AG04450 (cell line): ENCODE data around the gene NMNAT3. TPM values are rescaled to one million over a fixed set of nuclear protein-coding genes. Genes with fewer than 3 reads are reported as not detected.

ENCODE experiments used
- CTCF ChIA-PET: fragments of 300-600, 350-600 bp; formaldehyde crosslinking; extraction: SDS; loops from one replicate; lab custom pipeline; 2022; ENCODE audit warnings: antibody characterized with exemption, inconsistent platforms; lab: Charles Lee
- POLR2A ChIA-PET: fragments of 350-600 bp; formaldehyde crosslinking; extraction: SDS; loops from one replicate; lab custom pipeline; 2021; ENCODE audit warnings: antibody characterized with exemption, inconsistent platforms; lab: Yijun Ruan, JAX
- DNase-seq: peaks from one replicate; pipeline ENCODE4 v3.0.0-alpha.2; 2011; ENCODE audit warnings: low read depth, low spot score
- H3K27ac ChIP-seq: one replicate; pipeline ENCODE4 v1.5.1; 2012; ENCODE audit warnings: low read depth, low read length, control low read depth
- H3K27me3 ChIP-seq: one replicate; pipeline ENCODE4 v1.6.0; 2012; ENCODE audit warnings: low read length; ENCODE audit not compliant: control insufficient read depth, insufficient read depth
- H3K4me3 ChIP-seq: 2 replicates; pipeline ENCODE4 v1.5.1; 2011; ENCODE audit warnings: mild to moderate bottlenecking, low read depth, low read length, control low read depth
- H3K9me3 ChIP-seq: 2 replicates; pipeline ENCODE4 v1.5.1; 2012; ENCODE audit warnings: low read length; ENCODE audit not compliant: control insufficient read depth, insufficient read depth
- polyA plus RNA-seq: library from polyadenylated mRNA; depleted of rRNA; stranded (reverse); fragments of >200 nt; gene quantifications from 2 replicates; pipeline ENCODE4 v1.2.3, GENCODE V29; 2011
- TF ChIP-seq, protein P1 (sequence below): IDR thresholded peaks from 2 replicates; pipeline ENCODE4 v1.5.1; 2011; ENCODE audit warnings: low read depth, low read length, control low read depth, inconsistent platforms

Gene NMNAT3
- polyA plus RNA-seq, 1 experiment, result 0.22 TPM

DNA sequence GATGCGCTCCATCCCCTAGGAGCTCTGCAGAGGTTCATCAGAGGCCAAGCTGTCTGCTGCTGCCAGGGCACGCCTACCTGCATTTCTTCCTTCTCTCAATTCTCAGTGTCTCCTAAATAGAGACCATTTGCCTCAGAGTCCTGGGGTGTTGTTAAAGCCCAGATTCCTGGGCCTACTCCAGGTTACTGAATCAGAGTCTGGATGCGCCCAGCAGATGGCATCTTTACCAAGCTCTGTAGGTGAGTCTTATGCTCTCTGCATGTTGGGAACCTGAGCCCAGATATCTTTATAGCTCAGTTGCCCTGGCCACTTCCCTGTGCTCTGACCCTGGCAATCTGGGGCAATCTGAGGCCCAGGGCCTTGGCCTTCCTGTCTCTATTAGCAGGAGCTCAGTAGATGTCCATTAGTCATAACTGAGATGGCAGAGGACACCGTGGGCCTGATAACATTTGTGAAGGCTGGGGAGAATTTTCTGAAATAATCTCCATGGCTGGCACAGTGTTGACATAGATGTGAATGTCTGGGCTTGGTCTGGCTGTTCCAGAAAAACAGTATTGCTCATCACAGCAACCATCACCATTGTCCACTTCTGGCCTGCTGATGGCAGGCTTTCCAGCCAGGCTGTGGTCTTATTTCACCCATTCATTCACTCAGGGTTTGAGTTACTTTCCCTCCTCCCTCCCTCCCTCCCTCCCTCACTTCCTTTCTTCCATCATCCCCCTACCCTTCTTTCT is 125.0 kb downstream of the NMNAT3 start:
- H3K27ac ChIP-seq, result no peak overlapping the region
- DNase-seq, result no peak
- POLR2A ChIA-PET, result interaction anchor here (0.6 kb wide), 1 partner anchor 31 kb away, joined by 3 read pairs; no protein-coding TSS in a partner anchor
- TF ChIP-seq, protein P1, sequence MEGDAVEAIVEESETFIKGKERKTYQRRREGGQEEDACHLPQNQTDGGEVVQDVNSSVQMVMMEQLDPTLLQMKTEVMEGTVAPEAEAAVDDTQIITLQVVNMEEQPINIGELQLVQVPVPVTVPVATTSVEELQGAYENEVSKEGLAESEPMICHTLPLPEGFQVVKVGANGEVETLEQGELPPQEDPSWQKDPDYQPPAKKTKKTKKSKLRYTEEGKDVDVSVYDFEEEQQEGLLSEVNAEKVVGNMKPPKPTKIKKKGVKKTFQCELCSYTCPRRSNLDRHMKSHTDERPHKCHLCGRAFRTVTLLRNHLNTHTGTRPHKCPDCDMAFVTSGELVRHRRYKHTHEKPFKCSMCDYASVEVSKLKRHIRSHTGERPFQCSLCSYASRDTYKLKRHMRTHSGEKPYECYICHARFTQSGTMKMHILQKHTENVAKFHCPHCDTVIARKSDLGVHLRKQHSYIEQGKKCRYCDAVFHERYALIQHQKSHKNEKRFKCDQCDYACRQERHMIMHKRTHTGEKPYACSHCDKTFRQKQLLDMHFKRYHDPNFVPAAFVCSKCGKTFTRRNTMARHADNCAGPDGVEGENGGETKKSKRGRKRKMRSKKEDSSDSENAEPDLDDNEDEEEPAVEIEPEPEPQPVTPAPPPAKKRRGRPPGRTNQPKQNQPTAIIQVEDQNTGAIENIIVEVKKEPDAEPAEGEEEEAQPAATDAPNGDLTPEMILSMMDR, result no peak
- peaks cover 10% of the 10 kb centered on the region for H3K27me3 ChIP-seq
- CTCF ChIA-PET, result interaction anchor here (1.6 kb wide), 1 partner anchor 9 kb away, joined by 4 read pairs; no protein-coding TSS in a partner anchor
- no peak overlapping the region for H3K4me3 ChIP-seq
- no peaks in the 10 kb centered on the region for H3K9me3 ChIP-seq

DNA sequence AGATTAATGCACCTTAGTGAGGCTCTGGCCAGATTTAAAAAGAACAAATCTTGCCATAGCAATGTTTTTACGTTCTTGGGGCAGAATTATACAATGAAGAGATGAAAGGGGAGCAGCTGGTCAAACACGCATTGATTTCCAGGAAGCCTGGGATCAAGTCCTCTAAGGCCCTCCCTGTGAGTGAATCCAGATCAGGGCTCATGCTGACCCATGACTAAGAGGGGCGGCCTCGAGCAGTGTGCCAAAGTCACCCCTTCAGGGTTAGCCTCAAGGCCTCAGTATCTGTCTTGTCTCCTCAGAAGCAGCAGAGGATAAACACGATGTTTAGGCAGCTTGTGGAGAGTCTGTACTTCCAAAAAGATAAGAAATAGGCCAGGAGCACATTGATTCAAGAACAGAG is 129.0 kb downstream of the NMNAT3 start:
- no peak overlapping the region for H3K4me3 ChIP-seq
- POLR2A ChIA-PET, result no interaction called here
- peaks cover 6% of the 10 kb centered on the region for H3K27me3 ChIP-seq
- TF ChIP-seq, protein P1, result no peak
- no peak overlapping the region for H3K27ac ChIP-seq
- H3K9me3 ChIP-seq, result no peaks in the 10 kb centered on the region
- no peak for DNase-seq
- CTCF ChIA-PET, result interaction anchor here (1.7 kb wide), 1 partner anchor 14 kb away, joined by 4 read pairs; no protein-coding TSS in a partner anchor

DNA sequence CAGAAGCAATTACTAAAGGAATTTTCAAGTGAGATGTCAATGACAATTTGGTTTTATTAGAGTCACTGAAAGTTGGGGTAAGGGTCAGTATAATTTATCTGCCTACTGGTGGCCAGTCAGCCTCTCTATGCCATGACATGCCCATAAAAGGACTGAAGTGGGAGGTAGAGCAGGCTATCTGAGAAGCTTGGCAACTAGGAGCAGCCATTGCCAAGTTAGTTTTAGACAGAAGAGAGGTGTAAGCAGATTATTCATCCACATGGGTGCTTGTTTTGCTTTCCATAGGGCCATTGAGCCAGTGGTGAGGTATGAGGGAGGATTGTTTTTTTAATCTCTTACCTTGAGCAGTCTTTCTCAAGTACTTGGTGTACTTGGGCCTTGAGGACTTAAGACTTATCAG is 130.1 kb downstream of the NMNAT3 start:
- no peak overlapping the region for H3K4me3 ChIP-seq
- no peak for DNase-seq
- TF ChIP-seq, protein P1, result no peak
- H3K9me3 ChIP-seq, result no peaks in the 10 kb centered on the region
- ChIA-PET CTCF (no interaction called here), POLR2A (no interaction called here)
- peaks cover 3% of the 10 kb centered on the region for H3K27me3 ChIP-seq
- H3K27ac ChIP-seq, result no peak overlapping the region

DNA sequence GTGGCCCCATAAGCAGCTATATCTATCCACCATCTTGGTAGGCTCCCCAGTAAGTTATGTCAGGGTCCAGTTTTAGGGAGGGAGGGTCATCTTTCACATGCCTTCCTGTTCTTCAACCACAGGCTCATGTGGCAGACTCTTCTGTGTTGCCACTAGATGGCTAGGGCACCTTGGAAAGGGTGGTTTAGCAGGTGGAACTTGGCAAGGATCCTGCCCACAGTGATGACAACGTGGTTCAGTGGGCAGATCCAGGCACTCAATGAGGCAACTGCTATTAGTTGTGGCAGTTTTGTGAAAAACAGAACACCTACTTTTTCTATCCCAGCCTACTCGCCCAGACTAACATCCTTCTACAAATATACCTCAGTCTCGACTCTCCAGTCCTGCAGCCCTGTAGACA is 131.0 kb downstream of the NMNAT3 start:
- TF ChIP-seq, protein P1, result no peak
- CTCF ChIA-PET, result no interaction called here

DNA sequence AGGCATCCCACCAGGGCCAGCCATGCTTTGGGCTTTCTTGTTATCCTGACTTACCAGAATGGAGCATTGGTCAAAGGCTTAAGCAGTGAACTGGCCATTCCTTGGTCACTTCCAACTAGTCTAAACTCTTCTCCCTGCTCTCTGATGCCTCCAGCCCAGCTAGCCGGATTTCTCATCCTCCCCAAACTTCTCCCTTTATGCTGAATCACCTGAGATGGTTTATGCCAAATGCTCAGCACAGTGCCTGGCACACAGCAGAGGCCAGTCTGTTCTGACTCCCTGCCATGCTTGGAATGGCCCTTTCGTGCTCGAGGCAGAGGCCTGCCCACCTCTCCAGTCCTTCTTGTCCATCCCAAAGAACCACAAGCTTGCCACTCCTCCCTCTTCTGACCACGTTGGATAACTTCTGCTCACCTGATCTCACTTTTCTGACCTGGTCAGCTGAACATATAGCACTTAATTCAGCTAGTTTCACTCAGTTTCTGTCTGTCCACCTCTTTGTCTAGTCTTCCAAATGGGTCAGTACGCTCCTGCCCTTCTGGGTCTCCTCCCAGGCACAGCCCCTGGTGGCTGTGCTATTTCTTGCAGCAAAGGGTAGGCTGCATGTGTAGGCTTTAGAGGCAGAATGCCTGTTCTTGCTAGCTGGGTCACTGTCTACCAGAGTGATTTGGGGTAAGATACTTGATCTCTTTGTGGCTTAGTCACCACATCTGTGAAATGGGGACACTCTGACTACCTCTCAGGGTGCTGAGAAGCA is 136.1 kb downstream of the NMNAT3 start:
- Histone ChIP-seq H3K27ac (peak overlapping the region; percentile 2), H3K27me3 (no peaks in the 10 kb centered on the region), H3K9me3 (peaks cover 9% of the 10 kb centered on the region), H3K4me3 (no peak overlapping the region)
- POLR2A ChIA-PET, result no interaction called here
- CTCF ChIA-PET, result interaction anchor here (1.2 kb wide), 1 partner anchor 114 kb away, joined by 3 read pairs; no protein-coding TSS in a partner anchor
- TF ChIP-seq, protein P1, result peak; percentile 9; the same call in 1 of the 2 replicates
- DNase-seq, result no peak

More for the DNA sequence above, 131.0 kb downstream of the NMNAT3 start:
- Histone ChIP-seq H3K9me3 (no peaks in the 10 kb centered on the region), H3K27me3 (peaks cover 3% of the 10 kb centered on the region), H3K27ac (no peak overlapping the region), H3K4me3 (no peak overlapping the region)
- no peak for DNase-seq
- POLR2A ChIA-PET, result no interaction called here
